Activated CD4-positive, alpha-beta T cell treated with anti-CD3 and anti-CD28 coated beads, Interleukin-2, Interleukin-4, amounts not matched to agents 100 ng/mL and 50 ng/mL, durations not matched to agents 16 hours and 8 hours (primary cell): ENCODE measurements around the gene PHB1.
"Not testable (repeated sequence)": the region's sequence is repeated elsewhere in the genome, so short reads cannot be mapped to it uniquely, and the experiment has no call there.

Experiments used
- DNase-seq: peaks from one replicate; pipeline ENCODE4 v3.0.0-alpha.2; 2020; ENCODE audit warnings: low spot score

PHB1 gene

DNA sequence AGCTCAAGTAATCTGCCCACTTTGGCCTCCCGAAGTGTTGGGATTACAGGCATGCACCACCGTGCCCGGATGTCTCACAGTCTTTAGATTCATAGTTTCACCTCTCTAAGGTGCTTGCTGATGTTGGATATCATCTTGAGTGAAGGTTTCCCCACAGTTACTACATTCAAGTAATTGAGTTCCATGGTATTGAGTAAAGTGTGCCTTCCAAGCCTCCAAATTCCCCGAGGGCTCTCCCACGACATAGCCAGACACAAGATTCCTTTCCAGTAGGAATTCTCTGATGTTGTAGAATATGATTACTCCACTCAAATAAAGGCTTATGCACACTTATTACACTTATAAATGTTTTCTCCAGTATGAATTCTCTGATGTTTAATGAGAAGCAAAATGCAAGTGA is 36.4 kb downstream of the PHB1 start:
- DNase-seq, result no peak

- DNase-seq, result no peak
These were observed 39.1 kb downstream of the PHB1 start for GRCh38 chr17:49375544-49375943.

DNA sequence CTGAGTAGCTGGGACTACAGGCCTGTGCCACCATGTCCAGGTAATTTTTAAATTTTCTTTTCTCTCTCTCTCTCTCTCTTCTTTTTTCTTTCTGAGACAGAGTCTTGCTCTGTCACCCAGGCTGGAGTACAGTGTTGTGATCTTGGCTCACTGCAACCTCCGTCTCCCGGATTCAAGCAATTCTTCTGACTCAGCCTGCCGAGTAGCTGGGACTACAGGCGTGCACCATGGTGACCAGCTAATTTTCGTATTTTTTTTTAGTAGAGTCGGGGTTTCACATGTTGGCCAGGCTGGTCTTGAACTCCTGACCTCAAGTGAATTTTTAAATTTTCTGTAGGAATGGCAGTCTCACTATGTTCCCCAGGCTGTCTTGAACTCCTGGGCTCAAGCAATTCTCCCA is 41.6 kb downstream of the PHB1 start:
- DNase-seq, result no peak

- no peak for DNase-seq
These were observed 42.3 kb downstream of the PHB1 start for GRCh38 chr17:49372425-49372824.

DNA sequence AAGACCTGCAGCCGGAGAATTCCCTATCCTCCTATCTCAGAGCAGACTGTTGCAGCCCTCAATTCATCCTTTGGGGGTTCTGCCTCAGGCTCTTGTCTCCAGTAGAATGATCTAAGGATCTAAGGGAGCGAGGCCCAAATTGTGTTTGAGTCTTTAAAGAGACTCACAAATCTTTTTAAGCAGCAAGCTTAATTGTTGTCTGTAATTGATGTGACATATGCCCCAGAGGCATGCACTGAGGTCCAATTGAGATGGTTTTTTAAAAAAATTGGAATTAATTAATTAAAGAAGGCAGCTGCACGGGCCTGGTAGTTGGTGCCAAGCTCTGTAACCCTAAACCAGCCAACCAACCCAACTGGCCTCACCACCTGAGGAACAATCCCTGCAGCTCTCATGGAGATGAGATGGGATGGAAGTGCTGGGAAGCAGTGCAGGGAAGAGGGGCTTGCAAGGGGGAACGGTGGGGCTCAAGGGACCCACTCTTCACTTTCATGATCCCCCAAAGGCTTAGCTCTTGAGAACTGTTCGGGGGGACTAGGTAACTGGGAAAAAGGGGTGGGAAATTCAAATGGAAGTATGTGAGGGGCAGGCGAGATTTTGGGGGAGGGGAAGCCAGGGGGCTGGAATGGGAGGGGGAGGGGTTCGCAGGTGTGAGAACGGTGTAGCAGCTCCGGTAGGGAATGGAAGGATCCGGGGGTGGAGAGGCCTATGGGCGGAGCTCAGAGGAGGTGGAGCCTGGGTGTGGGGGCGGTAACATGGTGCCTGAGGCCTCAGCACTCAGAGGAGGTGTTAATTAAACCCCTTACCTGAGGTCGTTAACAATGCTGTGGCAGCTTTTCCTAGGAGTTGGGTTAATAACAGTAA is 43.5 kb downstream of the PHB1 start:
- no peak for DNase-seq

DNA sequence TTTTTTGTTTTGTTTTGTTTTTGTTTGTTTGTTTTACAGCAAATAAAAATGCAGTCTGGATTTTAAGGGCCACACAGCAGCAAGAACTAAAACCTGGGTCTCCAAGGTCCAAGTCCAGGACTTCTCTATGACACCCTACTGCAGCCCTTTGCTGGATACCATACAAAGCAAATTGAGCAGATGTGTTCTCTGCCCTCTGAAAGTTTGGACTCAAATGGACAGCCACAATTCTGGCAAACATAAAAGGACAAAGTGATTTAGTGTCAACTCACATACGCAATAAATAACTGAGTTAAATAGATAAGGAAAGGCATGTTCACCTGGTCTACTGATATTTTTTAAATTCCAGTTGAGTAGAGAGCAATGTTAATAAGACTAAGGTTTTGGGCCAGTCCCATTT is 44.9 kb downstream of the PHB1 start:
- DNase-seq, result no peak

DNA sequence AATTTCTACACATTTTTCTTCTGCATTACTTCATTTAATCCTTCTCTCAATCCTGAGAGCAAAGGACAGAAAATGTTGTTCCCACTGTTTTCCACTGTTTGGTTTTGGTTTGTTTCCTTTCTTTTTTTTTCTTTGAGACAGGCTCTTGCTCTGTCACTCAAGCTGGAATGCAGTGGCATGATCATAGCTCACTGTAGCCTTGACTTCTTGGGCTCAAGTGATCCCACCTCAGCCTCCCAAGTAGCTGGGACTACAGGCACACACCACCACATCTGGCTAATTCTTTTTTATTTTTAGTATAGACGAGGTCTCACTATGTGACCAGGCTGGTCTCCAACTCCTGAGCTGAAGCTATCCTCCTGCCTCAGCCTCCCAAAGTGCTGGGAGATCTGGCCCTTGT is 45.6 kb downstream of the PHB1 start:
- DNase-seq, result no peak

GRCh38 chr17:49365667-49366066 is 49.0 kb downstream of the PHB1 start:
- no peak for DNase-seq

- not testable (repeated sequence) for DNase-seq
These were observed 49.6 kb downstream of the PHB1 start for GRCh38 chr17:49365126-49365525.

DNA sequence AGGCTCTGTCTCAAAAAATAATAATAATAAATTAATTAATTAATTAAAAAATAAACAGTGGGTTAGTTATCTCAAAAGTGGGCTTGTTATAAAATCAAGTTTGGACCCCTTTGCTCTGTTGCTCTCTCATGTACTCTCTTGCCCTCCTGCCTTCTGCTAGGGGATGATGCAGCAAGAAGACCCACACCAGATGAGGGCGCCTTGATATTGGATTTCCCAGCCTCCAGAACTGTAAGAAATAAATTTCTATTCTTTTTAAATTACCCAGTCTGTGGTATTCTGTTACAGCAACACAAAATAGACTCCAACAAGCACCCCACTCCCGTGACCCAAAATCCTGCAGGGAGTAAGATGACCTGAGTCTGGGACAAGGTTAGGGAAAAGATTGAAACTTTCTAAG is 50.6 kb downstream of the PHB1 start:
- no peak for DNase-seq

- DNase-seq, result no peak
These were observed 51.4 kb downstream of the PHB1 start for GRCh38 chr17:49363251-49363650.

DNA sequence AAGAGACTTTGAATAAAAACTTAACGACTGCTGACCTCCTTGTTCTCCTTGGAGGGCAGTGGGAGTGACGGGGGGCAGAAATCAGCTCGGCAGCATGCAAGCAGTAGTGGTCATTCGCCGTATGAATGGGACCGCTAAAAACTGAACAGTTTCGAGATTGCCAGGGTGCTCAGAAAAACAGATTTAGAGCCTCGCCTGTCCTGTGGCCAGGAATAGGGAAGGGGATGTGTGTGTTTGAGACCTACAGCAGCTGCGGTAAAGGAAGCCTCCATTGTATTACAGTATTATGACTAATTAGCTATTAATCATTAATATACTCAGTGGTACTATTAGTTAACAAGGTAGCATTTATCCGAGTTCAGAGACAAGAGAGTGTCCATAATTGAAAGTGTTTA is 52.0 kb downstream of the PHB1 start:
- DNase-seq, result no peak

DNA sequence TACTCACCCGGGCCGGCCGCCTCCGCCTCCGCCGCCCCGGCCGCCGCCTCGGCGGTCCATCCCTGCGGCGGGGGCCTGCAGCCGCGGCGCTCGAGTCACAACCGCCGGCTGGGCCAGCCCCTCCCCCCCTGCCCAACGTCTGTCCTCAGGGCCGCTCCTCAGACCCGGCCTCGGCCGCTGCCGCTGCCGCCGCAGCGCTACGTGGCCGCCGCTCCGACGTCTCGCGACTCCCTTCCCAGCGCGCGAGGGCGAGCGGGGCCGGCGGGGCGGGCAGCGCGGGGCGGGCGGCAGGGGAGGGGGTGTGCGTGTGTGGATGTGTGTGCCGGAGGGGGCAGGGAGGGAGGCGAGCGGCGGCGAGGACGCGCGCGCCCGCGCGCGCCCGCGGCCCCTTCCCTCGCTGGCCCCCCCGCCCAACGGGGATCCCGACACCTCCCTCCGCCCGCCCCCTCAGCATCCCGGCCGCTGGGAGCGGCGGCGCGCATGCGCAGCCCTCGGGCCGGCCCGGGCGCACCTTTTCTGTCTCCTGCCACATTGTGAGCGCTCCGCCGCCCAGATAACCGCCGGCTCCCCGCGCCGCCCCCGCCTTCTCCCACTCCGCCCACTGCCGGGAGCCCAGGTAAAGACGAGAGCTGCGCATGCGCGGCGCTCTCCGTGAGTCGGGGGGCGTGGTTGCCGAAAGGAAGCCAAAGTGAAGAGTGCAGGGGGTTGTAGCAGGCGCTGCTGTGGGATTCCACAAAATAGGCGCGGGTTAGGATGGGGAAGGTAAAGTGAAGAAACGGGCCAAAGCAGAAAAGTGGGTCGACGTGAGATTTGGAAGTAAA is 52.6 kb downstream of the PHB1 start, which contains the start of gene ZNF652:
Gene ZNF652, minus strand, starts transcription at position 349 of the 821 bp plus-strand sequence. CDS start 44,525 bp downstream, outside the sequence.
- peak; percentile 94 for DNase-seq

DNA sequence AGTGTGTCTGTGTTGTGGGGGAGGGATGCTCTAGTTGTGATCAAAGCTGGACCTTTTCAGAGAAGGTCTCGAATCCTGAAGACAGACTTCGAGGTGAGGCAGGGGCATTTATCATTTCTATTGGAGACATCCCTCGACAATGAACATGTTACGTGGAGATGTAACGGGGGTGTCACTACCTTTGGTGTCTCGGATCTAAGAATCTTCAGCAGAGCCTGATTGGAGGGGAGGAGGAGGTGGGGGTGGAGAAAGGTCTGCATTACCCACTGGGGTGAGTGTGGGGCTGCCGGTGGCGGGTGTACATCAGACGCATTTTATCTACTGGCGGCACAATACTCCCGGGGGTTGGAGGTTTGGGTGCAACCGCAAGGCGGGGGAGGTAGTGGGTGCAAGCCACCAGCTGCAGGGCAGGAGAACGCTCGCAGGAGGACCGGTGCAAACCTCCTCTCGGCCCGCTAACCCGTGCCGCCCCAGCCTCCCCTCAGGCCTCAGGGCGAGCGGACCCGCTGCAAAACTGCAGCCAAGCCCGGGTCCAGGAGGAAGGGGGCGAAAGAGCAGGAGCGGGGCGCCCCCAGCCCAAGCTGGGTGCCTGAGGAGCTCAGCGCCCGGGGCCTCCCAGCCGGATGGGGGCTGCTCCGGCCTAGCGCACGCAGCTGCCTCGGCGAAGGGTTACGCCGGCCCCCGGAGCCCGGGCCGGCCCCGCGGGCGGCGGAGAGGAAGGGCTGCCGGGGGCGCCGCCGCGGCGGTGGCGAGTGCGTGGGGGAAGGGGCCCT is 53.4 kb downstream of the PHB1 start:
- DNase-seq, result peak; percentile 72

DNA sequence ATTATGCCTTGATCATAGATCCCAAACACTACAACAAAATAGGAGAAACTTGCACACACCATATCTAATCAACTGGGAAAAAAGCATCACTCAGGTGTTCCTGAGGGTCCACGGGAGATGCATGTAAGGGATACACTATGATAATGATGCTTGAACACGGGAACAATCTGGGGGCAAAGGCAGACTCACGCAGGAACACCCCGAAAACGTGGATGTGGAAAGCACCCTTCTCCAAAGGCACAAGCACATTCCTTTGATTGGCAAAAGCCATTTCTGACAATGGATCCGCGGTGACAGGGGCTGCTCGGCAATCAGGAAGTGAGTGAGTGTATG is 53.9 kb downstream of the PHB1 start:
- no peak for DNase-seq

GRCh38 chr17:49359990-49360795 is 54.5 kb downstream of the PHB1 start:
- DNase-seq, result no peak

DNA sequence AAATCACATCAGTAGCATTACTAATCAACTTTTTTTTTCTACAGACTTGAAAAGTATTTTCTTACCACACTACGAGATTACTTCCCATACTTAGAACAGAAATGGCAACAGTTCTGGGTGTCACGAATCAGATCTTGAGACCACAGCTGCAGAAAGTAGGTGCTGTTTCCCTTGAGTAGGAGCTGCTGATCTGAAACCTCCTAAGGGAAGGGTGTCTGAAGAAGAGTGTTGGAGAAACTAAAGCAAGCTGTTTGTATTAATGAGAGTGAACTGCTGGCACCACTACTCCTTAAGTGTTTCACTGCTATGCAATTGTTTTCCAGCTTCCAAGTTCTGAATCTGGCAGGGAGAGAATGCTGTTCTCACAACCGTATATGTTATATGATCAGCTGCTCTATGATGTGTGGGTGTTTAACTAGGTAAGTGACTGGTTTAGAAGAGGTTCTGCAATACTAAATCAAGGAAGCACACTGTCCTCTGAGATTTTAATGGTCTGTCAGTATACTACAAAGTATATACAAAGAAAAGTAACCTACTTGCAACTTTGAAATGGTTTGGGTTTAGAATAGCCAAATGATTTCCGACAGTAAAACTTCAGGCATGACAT is 55.9 kb downstream of the PHB1 start:
- DNase-seq, result peak; percentile 20

GRCh38 chr17:49357516-49357915 is 57.2 kb downstream of the PHB1 start:
- no peak for DNase-seq

GRCh38 chr17:49356320-49356719 is 58.4 kb downstream of the PHB1 start:
- DNase-seq, result no peak
